Sigmoid colon (tissue), 7 donors: ENCODE measurements around the gene CIZ1. TPM values are rescaled to one million over a fixed set of nuclear protein-coding genes. Genes with fewer than 3 reads are reported as not detected.

Source experiments
- DNase-seq: peaks from one replicate; pipeline ENCODE4 v3.0.0-alpha.2; 2019
- H3K27ac ChIP-seq, 4 donors: fragments of 200-600 bp; sonication (generic); one replicate each; pipeline ENCODE4 v1.5.1; 2016 to 2019; ENCODE audit warnings: mild to moderate bottlenecking in 1 of 4
- H3K27me3 ChIP-seq, 3 donors: fragments of 200-600 bp; sonication (generic); one replicate each; pipeline ENCODE4 v1.5.1; 2019; ENCODE audit warnings: mild to moderate bottlenecking in 1 of 3
- H3K36me3 ChIP-seq, 4 donors: fragments of 200-600 bp; sonication (generic); one replicate each; pipeline ENCODE4 v1.5.1; 2016 to 2019
- H3K4me1 ChIP-seq, 4 donors: fragments of 200-600 bp; sonication (generic); one replicate each; pipeline ENCODE4 v1.5.1; 2017 to 2019
- H3K4me3 ChIP-seq, 4 donors: fragments of 200-600 bp; sonication (generic); one replicate each; pipeline ENCODE4 v1.5.1; 2017 to 2019; ENCODE audit warnings: mild to moderate bottlenecking in 2 of 4, moderate library complexity in 1 of 4
- H3K9me3 ChIP-seq, 4 donors: fragments of 200-600 bp in 3 of 4; sonication (generic) in 3 of 4; one replicate each; pipeline versions ENCODE4 v1.5.1 to v1.6.1; 2013 to 2019
- CTCF ChIP-seq, 4 experiments: fragments of 450-650 bp in 3 of 4; fragments of 200-600 bp in 1 of 4; IDR thresholded peaks; one replicate each; pipeline ENCODE4 v1.5.1; 2016 to 2019; ENCODE audit warnings: antibody characterized with exemption in 4 of 4, mild to moderate bottlenecking in 3 of 4, moderate library complexity in 2 of 4
- EP300 ChIP-seq, 4 donors: sonication (generic); formaldehyde crosslinking; IDR thresholded peaks; one replicate each; pipeline ENCODE4 v1.6.1; 2017; ENCODE audit warnings: antibody characterized with exemption in 4 of 4
- POLR2A ChIP-seq, 2 donors: fragments of 450-650 bp; IDR thresholded peaks; one replicate each; pipeline ENCODE4 v1.6.1; 2016; ENCODE audit warnings: antibody characterized with exemption in 2 of 2, mild to moderate bottlenecking in 2 of 2, moderate library complexity in 2 of 2
- POLR2AphosphoS5 ChIP-seq, 4 donors: sonication (generic); formaldehyde crosslinking; IDR thresholded peaks; one replicate each; pipeline ENCODE4 v1.6.1; 2017; ENCODE audit warnings: antibody characterized with exemption in 4 of 4
- WGBS, 2 donors: extraction: QIAGEN DNeasy Blood & Tissue Kit; methylation state at CpG; one replicate each; pipeline ENCODE4 v1.1.7; 2013; 5-methylcytosine and 5-hydroxymethylcytosine counted together
- intact Hi-C: fragments of 100-400 bp; cut with DNase I; formaldehyde crosslinking; loops from one replicate; pipeline ENCODE4 v1.15.1; 2023
- polyA plus RNA-seq, 3 donors: library from polyadenylated mRNA; stranded (reverse); fragments of 200-250 nt; gene quantifications; one replicate each; pipeline ENCODE4 v1.2.3, GENCODE V29; 2013
- total RNA-seq, 4 donors: library from RNA; depleted of rRNA; stranded (reverse); fragments of >200 nt; gene quantifications; one replicate each; pipeline ENCODE4 v1.1.0, GENCODE V29; 2016
- donor health status: healthy with polysubstance abuse.
- donor health status: Bipolar disorder and iron deficiency.
- donor health status: healthy.

The CIZ1 gene
- total and polyA plus RNA-seq, 7 donors, result 25.7 to 116 (median 60.2) TPM

- no peaks in the 10 kb centered on the region for H3K9me3 ChIP-seq
- peaks cover 0 to 33% (median 29%) of the 10 kb centered on the region in 4 donors for H3K4me1 ChIP-seq
- no peak overlapping the region for H3K27ac ChIP-seq
- no peak overlapping the region for H3K4me3 ChIP-seq
- TF ChIP-seq POLR2A (IDR thresholded peaks at IDR 0.05), result no peak
- no peak for TF ChIP-seq CTCF (IDR thresholded peaks at IDR 0.05)
- no peak for TF ChIP-seq EP300 (IDR thresholded peaks at IDR 0.05)
- no peak for TF ChIP-seq POLR2AphosphoS5 (IDR thresholded peaks at IDR 0.05)
- H3K27me3 ChIP-seq, result no peaks in the 10 kb centered on the region
- peak; percentile 63 for DNase-seq
- WGBS, 2 donors, result 89 to 92% methylated on average over 27 of the region's 27 CpGs
- H3K36me3 ChIP-seq, result peaks cover 21 to 48% (median 28%) of the 10 kb centered on the region in 4 donors
- intact Hi-C loops, result no loop called here
Observed at GRCh38 chr9:128121924-128122808, 69.2 kb downstream of the CIZ1 start.

GRCh38 chr9:128121466-128121810, 69.9 kb downstream of the CIZ1 start:
- Histone ChIP-seq H3K4me3 (no peak overlapping the region), H3K36me3 (peaks cover 21 to 48% (median 28%) of the 10 kb centered on the region in 4 donors), H3K9me3 (no peaks in the 10 kb centered on the region), H3K4me1 (peaks cover 0 to 27% (median 23%) of the 10 kb centered on the region in 4 donors), H3K27ac (no peak overlapping the region), H3K27me3 (no peaks in the 10 kb centered on the region)
- DNase-seq, result no peak
- intact Hi-C loops, result no loop called here
- TF ChIP-seq POLR2AphosphoS5 (IDR thresholded peaks at IDR 0.05) (no peak), EP300 (IDR thresholded peaks at IDR 0.05) (no peak)
- WGBS, 2 donors, result 91 to 96% methylated on average over 5 of the region's 5 CpGs

GRCh38 chr9:128120741-128121465, 70.5 kb downstream of the CIZ1 start:
- peak; percentile 46 for DNase-seq

GRCh38 chr9:128120061-128120740, 71.2 kb downstream of the CIZ1 start:
- H3K27me3 ChIP-seq, result no peaks in the 10 kb centered on the region
- TF ChIP-seq CTCF (IDR thresholded peaks at IDR 0.05) (no peak), POLR2AphosphoS5 (IDR thresholded peaks at IDR 0.05) (no peak), POLR2A (IDR thresholded peaks at IDR 0.05) (no peak)
- no peaks in the 10 kb centered on the region for H3K9me3 ChIP-seq
- 83 to 91% methylated on average over 20 of the region's 20 CpGs for WGBS, 2 donors
- intact Hi-C loops, result no loop called here
- no peak overlapping the region for H3K27ac ChIP-seq
- peaks cover 21 to 48% (median 28%) of the 10 kb centered on the region in 4 donors for H3K36me3 ChIP-seq
- H3K4me3 ChIP-seq, result no peak overlapping the region
- H3K4me1 ChIP-seq, result peaks cover 0 to 14% (median 10%) of the 10 kb centered on the region in 4 donors
- DNase-seq, result peak; percentile 64

More at GRCh38 chr9:128120741-128121465, 70.5 kb downstream of the CIZ1 start:
- no peak for TF ChIP-seq POLR2A (IDR thresholded peaks at IDR 0.05)
- no peak for TF ChIP-seq EP300 (IDR thresholded peaks at IDR 0.05)
- TF ChIP-seq POLR2AphosphoS5 (IDR thresholded peaks at IDR 0.05), result no peak
- 86 to 91% methylated on average over 29 of the region's 29 CpGs for WGBS, 2 donors
- H3K27me3 ChIP-seq, result no peaks in the 10 kb centered on the region
- H3K27ac ChIP-seq, result no peak overlapping the region
- no peak overlapping the region for H3K4me3 ChIP-seq
- peaks cover 0 to 21% (median 18%) of the 10 kb centered on the region in 4 donors for H3K4me1 ChIP-seq
- intact Hi-C loops, result no loop called here
- peaks cover 21 to 48% (median 28%) of the 10 kb centered on the region in 4 donors for H3K36me3 ChIP-seq
- H3K9me3 ChIP-seq, result no peaks in the 10 kb centered on the region

- H3K36me3 ChIP-seq, result peaks cover 16 to 48% (median 25%) of the 10 kb centered on the region in 4 donors
- H3K4me1 ChIP-seq, result peaks cover 0 to 7% (median 6%) of the 10 kb centered on the region in 4 donors
- H3K27me3 ChIP-seq, result no peaks in the 10 kb centered on the region
- WGBS, 2 donors, result 77 to 86% methylated on average over 15 of the region's 15 CpGs
- TF ChIP-seq CTCF (IDR thresholded peaks at IDR 0.05) (no peak), POLR2AphosphoS5 (IDR thresholded peaks at IDR 0.05) (no peak), EP300 (IDR thresholded peaks at IDR 0.05) (no peak), POLR2A (IDR thresholded peaks at IDR 0.05) (no peak)
- no peak overlapping the region for H3K27ac ChIP-seq
- H3K4me3 ChIP-seq, result no peak overlapping the region
- no peaks in the 10 kb centered on the region for H3K9me3 ChIP-seq
- intact Hi-C loops, result loop anchor here (5.0 kb wide), 1 partner anchor 82 kb away; no protein-coding TSS in a partner anchor
- DNase-seq, result peak; percentile 53
Observed at GRCh38 chr9:128118971-128119665, 72.3 kb downstream of the CIZ1 start.
